ENCODE results near the gene SCAPER.
"Not testable (repeated sequence)": the region's sequence is repeated elsewhere in the genome, so short reads cannot be mapped to it uniquely, and the experiment has no call there.

Gene SCAPER

GRCh38 chr15:76468722-76469121, 436.4 kb downstream of the SCAPER start:
- DNase-seq = no peak

- DNase-seq = no peak
Observed at GRCh38 chr15:76467136-76467535, 438.0 kb downstream of the SCAPER start.

GRCh38 chr15:76465728-76466127, 439.4 kb downstream of the SCAPER start:
- no peak for DNase-seq

- no peak for DNase-seq
Observed at GRCh38 chr15:76464247-76464646, 440.9 kb downstream of the SCAPER start.

- DNase-seq = no peak
Observed at GRCh38 chr15:76460871-76461270, 444.3 kb downstream of the SCAPER start.

GRCh38 chr15:76460347-76460746, 444.8 kb downstream of the SCAPER start:
- DNase-seq = no peak

GRCh38 chr15:76451540-76451939, 453.6 kb downstream of the SCAPER start:
- DNase-seq = no peak

GRCh38 chr15:76449455-76449854, 455.7 kb downstream of the SCAPER start:
- no peak for DNase-seq

GRCh38 chr15:76448755-76449154, 456.4 kb downstream of the SCAPER start:
- no peak for DNase-seq

GRCh38 chr15:76447728-76448441, 457.3 kb downstream of the SCAPER start:
- no peak for DNase-seq

- DNase-seq = no peak
Observed at GRCh38 chr15:76440441-76440840, 464.7 kb downstream of the SCAPER start.

GRCh38 chr15:76439542-76439941, 465.6 kb downstream of the SCAPER start:
- no peak for DNase-seq

- DNase-seq = no peak
Observed at GRCh38 chr15:76433798-76434400, 471.2 kb downstream of the SCAPER start.

GRCh38 chr15:76433036-76433435, 472.1 kb downstream of the SCAPER start:
- DNase-seq = not testable (repeated sequence)

GRCh38 chr15:76432604-76433003, 472.5 kb downstream of the SCAPER start:
- no peak for DNase-seq

GRCh38 chr15:76431971-76432370, 473.2 kb downstream of the SCAPER start:
- DNase-seq = no peak

- DNase-seq = not testable (repeated sequence)
Observed at GRCh38 chr15:76430711-76431110, 474.4 kb downstream of the SCAPER start.

GRCh38 chr15:76429661-76430060, 475.5 kb downstream of the SCAPER start:
- no peak for DNase-seq

GRCh38 chr15:76426941-76427340, 478.2 kb downstream of the SCAPER start:
- no peak for DNase-seq

- no peak for DNase-seq
Observed at GRCh38 chr15:76418352-76419140, 486.6 kb downstream of the SCAPER start.

- no peak for DNase-seq
Observed at GRCh38 chr15:76401285-76401684, 503.9 kb downstream of the SCAPER start.

GRCh38 chr15:76398317-76399104, 506.6 kb downstream of the SCAPER start:
- DNase-seq = no peak

- DNase-seq = no peak
Observed at GRCh38 chr15:76393614-76394013, 511.5 kb downstream of the SCAPER start.

All from NK-92 treated with Interleukin-12 subunit alpha and Interleukin-12 subunit beta, amount 100 ng/mL, for 24 hours (cell line).